ENCODE data around the gene CDH18.

The CDH18 gene

DNA sequence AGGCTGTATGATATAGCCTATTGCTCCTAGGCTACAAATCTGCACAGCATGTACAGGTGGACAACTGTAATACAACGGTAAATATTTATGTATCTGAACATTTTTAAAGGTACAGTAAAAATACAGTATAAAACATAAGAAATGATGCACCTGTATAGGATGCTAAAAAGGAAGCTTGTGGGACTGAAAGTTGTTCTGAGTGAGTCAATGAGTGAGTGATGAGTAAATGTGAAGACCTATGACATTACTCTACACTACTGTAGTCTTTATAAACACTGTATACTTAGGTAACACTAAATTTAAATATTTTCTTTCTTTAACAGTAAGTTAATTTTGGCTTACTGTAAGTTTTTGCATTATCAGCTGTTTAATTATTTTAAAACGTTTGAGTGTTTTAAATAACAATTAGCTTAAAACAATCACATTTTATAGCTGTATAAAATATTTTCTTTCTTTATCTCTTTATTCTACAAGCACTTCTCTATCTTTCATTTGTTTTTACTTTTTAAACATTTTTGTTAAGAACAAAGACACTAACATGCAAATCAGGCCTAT, 28.1 kb downstream of the CDH18 start:
- Histone ChIP-seq H3K4me3 (replicated peaks; ENCODE audit: insufficient read depth, low read length) (no peak overlapping the region), H3K27ac (replicated peaks) (no peak overlapping the region), H3K27me3 (ENCODE audit: insufficient read depth, poor library complexity, severe bottlenecking) (no peaks in the 10 kb centered on the region)
- TF ChIP-seq, protein P1, sequence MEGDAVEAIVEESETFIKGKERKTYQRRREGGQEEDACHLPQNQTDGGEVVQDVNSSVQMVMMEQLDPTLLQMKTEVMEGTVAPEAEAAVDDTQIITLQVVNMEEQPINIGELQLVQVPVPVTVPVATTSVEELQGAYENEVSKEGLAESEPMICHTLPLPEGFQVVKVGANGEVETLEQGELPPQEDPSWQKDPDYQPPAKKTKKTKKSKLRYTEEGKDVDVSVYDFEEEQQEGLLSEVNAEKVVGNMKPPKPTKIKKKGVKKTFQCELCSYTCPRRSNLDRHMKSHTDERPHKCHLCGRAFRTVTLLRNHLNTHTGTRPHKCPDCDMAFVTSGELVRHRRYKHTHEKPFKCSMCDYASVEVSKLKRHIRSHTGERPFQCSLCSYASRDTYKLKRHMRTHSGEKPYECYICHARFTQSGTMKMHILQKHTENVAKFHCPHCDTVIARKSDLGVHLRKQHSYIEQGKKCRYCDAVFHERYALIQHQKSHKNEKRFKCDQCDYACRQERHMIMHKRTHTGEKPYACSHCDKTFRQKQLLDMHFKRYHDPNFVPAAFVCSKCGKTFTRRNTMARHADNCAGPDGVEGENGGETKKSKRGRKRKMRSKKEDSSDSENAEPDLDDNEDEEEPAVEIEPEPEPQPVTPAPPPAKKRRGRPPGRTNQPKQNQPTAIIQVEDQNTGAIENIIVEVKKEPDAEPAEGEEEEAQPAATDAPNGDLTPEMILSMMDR (IDR thresholded peaks at IDR 0.05; ENCODE audit: insufficient read depth, low read length): no peak
- TF ChIP-seq POLR2AphosphoS5 (IDR thresholded peaks at IDR 0.05; ENCODE audit: low read depth): no peak
- TF ChIP-seq, protein P2, sequence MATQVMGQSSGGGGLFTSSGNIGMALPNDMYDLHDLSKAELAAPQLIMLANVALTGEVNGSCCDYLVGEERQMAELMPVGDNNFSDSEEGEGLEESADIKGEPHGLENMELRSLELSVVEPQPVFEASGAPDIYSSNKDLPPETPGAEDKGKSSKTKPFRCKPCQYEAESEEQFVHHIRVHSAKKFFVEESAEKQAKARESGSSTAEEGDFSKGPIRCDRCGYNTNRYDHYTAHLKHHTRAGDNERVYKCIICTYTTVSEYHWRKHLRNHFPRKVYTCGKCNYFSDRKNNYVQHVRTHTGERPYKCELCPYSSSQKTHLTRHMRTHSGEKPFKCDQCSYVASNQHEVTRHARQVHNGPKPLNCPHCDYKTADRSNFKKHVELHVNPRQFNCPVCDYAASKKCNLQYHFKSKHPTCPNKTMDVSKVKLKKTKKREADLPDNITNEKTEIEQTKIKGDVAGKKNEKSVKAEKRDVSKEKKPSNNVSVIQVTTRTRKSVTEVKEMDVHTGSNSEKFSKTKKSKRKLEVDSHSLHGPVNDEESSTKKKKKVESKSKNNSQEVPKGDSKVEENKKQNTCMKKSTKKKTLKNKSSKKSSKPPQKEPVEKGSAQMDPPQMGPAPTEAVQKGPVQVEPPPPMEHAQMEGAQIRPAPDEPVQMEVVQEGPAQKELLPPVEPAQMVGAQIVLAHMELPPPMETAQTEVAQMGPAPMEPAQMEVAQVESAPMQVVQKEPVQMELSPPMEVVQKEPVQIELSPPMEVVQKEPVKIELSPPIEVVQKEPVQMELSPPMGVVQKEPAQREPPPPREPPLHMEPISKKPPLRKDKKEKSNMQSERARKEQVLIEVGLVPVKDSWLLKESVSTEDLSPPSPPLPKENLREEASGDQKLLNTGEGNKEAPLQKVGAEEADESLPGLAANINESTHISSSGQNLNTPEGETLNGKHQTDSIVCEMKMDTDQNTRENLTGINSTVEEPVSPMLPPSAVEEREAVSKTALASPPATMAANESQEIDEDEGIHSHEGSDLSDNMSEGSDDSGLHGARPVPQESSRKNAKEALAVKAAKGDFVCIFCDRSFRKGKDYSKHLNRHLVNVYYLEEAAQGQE (IDR thresholded peaks at IDR 0.05; ENCODE audit: insufficient replicate concordance, low read depth): no peak
- TF ChIP-seq SPI1 (IDR thresholded peaks at IDR 0.05; ENCODE audit: borderline replicate concordance, low read depth): no peak
- TF ChIP-seq GABPA (IDR thresholded peaks at IDR 0.05; ENCODE audit: low read depth): no peak
- no peak for DNase-seq (ENCODE audit: low read depth in 1 of 2, low spot score in 1 of 2)

DNA sequence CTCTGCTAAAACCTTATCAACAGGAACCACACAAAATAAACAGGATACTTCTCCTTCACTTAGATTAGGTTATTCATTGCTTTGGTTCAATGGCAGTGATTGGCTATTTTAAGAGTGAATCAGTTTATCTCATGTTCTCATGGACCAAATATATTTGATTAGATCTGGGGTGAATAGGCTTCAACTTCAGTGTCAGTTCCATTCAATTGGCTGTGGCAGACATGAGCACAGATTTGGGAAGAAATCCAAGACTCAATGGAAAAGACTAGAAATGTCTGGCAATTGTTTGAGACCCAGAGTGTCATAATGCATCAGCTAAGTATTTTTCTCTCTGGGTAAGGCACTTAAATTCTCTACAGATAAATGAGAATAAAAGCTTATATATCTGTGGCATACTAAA, 37.1 kb downstream of the CDH18 start:
- TF ChIP-seq GABPA (IDR thresholded peaks at IDR 0.05; ENCODE audit: low read depth) (no peak), POLR2AphosphoS5 (IDR thresholded peaks at IDR 0.05; ENCODE audit: low read depth) (no peak), SPI1 (IDR thresholded peaks at IDR 0.05; ENCODE audit: borderline replicate concordance, low read depth) (no peak)
- TF ChIP-seq, protein P1 (IDR thresholded peaks at IDR 0.05; ENCODE audit: insufficient read depth, low read length): no peak
- TF ChIP-seq, protein P2 (IDR thresholded peaks at IDR 0.05; ENCODE audit: insufficient replicate concordance, low read depth): no peak

DNA sequence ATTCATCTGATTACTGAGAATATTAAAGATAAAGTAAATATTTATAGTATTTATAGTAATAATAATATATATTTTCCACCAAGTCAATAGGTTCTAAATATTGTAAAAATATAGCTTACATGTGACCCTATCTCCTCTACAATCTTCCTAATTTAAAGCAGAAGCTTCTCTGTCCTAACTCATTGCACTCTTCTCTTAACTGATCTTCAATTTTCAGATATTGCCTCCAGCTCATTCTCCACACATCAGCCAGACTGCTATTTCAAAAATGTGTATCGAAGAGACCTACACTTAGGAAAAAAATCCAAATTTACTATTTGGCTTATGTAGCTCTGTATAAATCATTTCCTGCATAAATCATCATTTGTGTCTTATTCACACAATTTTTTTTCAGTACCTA, 47.8 kb downstream of the CDH18 start:
- TF ChIP-seq SPI1 (IDR thresholded peaks at IDR 0.05; ENCODE audit: borderline replicate concordance, low read depth) (no peak), POLR2AphosphoS5 (IDR thresholded peaks at IDR 0.05; ENCODE audit: low read depth) (no peak), GABPA (IDR thresholded peaks at IDR 0.05; ENCODE audit: low read depth) (no peak)
- TF ChIP-seq, protein P2 (IDR thresholded peaks at IDR 0.05; ENCODE audit: insufficient replicate concordance, low read depth): no peak
- TF ChIP-seq, protein P1 (IDR thresholded peaks at IDR 0.05; ENCODE audit: insufficient read depth, low read length): no peak

More for the DNA sequence above, 37.1 kb downstream of the CDH18 start:
- DNase-seq (ENCODE audit: low read depth in 1 of 2, low spot score in 1 of 2): no peak
- Histone ChIP-seq H3K27ac (replicated peaks) (no peak overlapping the region), H3K27me3 (ENCODE audit: insufficient read depth, poor library complexity, severe bottlenecking) (no peaks in the 10 kb centered on the region), H3K4me3 (replicated peaks; ENCODE audit: insufficient read depth, low read length) (no peak overlapping the region)

More for the DNA sequence above, 47.8 kb downstream of the CDH18 start:
- Histone ChIP-seq H3K4me3 (replicated peaks; ENCODE audit: insufficient read depth, low read length) (no peak overlapping the region), H3K27me3 (ENCODE audit: insufficient read depth, poor library complexity, severe bottlenecking) (no peaks in the 10 kb centered on the region), H3K27ac (replicated peaks) (no peak overlapping the region)
- DNase-seq (ENCODE audit: low read depth in 1 of 2, low spot score in 1 of 2): no peak

Measured in HL-60 (cell line).